Left ventricle myocardium inferior (tissue), 1 donor: ENCODE measurements around the gene MDM1. TPM values are rescaled to one million over a fixed set of nuclear protein-coding genes. Genes with fewer than 3 reads are reported as not detected.

Source experiments
- DNase-seq: peaks from one replicate; pipeline ENCODE4 v3.0.0-alpha.2; 2020
- H3K27ac ChIP-seq: fragments of 200-600 bp; replicated peaks from 2 replicates; pipeline ENCODE4 v1.8.0; 2021
- H3K27me3 ChIP-seq: fragments of 200-600 bp; 2 replicates; pipeline ENCODE4 v1.8.0; 2021; ENCODE audit warnings: low read depth
- H3K36me3 ChIP-seq: fragments of 200-600 bp; 2 replicates; pipeline ENCODE4 v1.8.0; 2021
- H3K4me1 ChIP-seq: fragments of 200-600 bp; 2 replicates; pipeline ENCODE4 v1.8.0; 2021
- H3K4me3 ChIP-seq: fragments of 200-600 bp; 2 replicates; pipeline ENCODE4 v1.8.0; 2021; ENCODE audit warnings: mild to moderate bottlenecking, moderate library complexity
- H3K9me3 ChIP-seq: fragments of 200-600 bp; replicated peaks from 2 replicates; pipeline ENCODE4 v1.8.0; 2021
- CTCF ChIP-seq: fragments of 200-600 bp; IDR thresholded peaks from 2 replicates; pipeline ENCODE4 v1.8.0; 2021; ENCODE audit warnings: antibody characterized with exemption, mild to moderate bottlenecking, borderline replicate concordance
- intact Hi-C: fragments of 100-400 bp; cut with micrococcal nuclease; formaldehyde crosslinking; loops from one replicate; pipeline ENCODE4 v1.11.0; 2022
- total RNA-seq: library from RNA; stranded (reverse); fragmentation: NEBNext Ultra II Directional; extraction: Animal tissue kit (Norgen Biotek cat#: 25700); gene quantifications from one replicate; pipeline ENCODE4 v1.2.1, GENCODE V29; 2021
- donor health status: DM: no; HTN: yes; CAD: no; lungs with severe emphysema.

MDM1 gene
- total RNA-seq, 1 donor from 2014 or later: 7.8 TPM

DNA sequence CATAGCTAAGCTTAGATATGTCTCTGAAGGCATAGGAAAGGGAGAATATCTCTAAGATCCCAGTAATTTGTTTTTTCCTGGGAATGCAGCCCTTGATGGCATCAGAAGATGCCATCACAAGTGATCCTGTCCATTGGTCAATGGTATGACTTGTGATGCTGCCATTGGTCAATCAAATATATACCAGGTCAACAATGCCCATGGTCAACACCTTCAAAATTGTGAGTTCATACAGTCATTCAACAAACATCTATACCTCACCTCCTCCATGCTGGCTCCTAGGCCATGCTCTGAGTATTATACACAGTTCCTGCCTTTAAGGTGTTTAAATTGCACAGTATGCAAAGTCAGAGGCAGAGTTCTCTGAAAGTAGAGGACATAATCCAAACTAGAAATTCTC is 59.4 kb downstream of the MDM1 start:
- no peaks in the 10 kb centered on the region for H3K4me1 ChIP-seq
- TF ChIP-seq CTCF: no peak
- intact Hi-C loops: no loop called here
- H3K9me3 ChIP-seq: no peaks in the 10 kb centered on the region
- H3K36me3 ChIP-seq: no peaks in the 10 kb centered on the region
- H3K27me3 ChIP-seq: no peaks in the 10 kb centered on the region
- no peak overlapping the region for H3K27ac ChIP-seq
- H3K4me3 ChIP-seq: no peak overlapping the region
- DNase-seq: no peak

GRCh38 chr12:68271346-68271745 is 60.8 kb downstream of the MDM1 start:
- TF ChIP-seq CTCF: no peak
- H3K36me3 ChIP-seq: no peaks in the 10 kb centered on the region
- no peak overlapping the region for H3K4me3 ChIP-seq
- H3K4me1 ChIP-seq: no peaks in the 10 kb centered on the region
- intact Hi-C loops: no loop called here
- H3K9me3 ChIP-seq: no peaks in the 10 kb centered on the region
- no peak overlapping the region for H3K27ac ChIP-seq
- no peaks in the 10 kb centered on the region for H3K27me3 ChIP-seq
- DNase-seq: no peak

DNA sequence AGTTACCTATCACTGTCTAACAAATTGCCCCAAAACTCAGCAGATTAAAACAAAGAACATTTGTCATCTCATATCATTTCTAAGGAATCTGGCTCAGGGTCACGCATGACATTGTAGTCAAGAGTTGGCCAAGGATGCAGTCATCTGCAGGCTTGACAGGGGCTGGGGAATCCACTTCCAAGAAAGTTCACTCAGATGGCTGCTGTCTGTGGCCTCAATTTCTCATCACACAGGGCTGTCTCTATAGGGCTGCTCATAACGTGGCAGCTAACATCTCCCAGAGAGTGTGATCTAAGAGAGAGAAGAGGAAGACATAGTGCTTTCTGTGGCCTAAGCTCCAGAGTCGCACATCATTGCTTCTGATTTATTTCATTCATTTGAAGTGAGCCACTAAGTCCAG is 61.8 kb downstream of the MDM1 start:
- no peaks in the 10 kb centered on the region for H3K27me3 ChIP-seq
- H3K36me3 ChIP-seq: no peaks in the 10 kb centered on the region
- H3K4me1 ChIP-seq: no peaks in the 10 kb centered on the region
- no peak for TF ChIP-seq CTCF
- H3K9me3 ChIP-seq: no peaks in the 10 kb centered on the region
- intact Hi-C loops: no loop called here
- H3K4me3 ChIP-seq: no peak overlapping the region
- H3K27ac ChIP-seq: no peak overlapping the region
- DNase-seq: no peak

- intact Hi-C loops: no loop called here
- no peak overlapping the region for H3K4me3 ChIP-seq
- TF ChIP-seq CTCF: no peak
Measured at GRCh38 chr12:68269779-68270178, 62.4 kb downstream of the MDM1 start.

DNA sequence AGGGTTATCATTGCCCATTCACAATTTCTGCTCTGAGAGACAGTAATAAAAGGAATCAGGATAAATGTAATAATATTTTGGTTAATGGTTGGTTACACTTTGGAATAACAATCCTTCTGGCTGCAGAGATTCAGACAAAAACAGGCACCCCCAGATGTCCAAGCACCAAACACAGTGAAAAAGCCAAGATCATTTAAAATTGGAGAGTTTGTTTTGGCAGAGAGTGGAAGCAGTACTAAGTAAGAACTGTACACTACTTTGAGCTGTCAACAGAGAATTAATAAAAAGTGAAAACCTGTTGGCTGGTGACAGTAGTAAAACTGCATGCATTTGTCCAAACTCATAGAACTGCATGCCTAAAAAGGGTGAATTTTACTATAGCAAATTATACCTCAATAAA is 63.2 kb downstream of the MDM1 start:
- no peak overlapping the region for H3K27ac ChIP-seq
- H3K27me3 ChIP-seq: no peaks in the 10 kb centered on the region
- no peak overlapping the region for H3K4me3 ChIP-seq
- intact Hi-C loops: no loop called here
- H3K4me1 ChIP-seq: no peaks in the 10 kb centered on the region
- H3K36me3 ChIP-seq: no peaks in the 10 kb centered on the region
- no peak for DNase-seq
- no peaks in the 10 kb centered on the region for H3K9me3 ChIP-seq
- no peak for TF ChIP-seq CTCF

More at GRCh38 chr12:68269779-68270178, 62.4 kb downstream of the MDM1 start:
- DNase-seq: no peak
- Histone ChIP-seq H3K36me3 (no peaks in the 10 kb centered on the region), H3K9me3 (no peaks in the 10 kb centered on the region), H3K4me1 (no peaks in the 10 kb centered on the region), H3K27me3 (no peaks in the 10 kb centered on the region), H3K27ac (no peak overlapping the region)

- no peaks in the 10 kb centered on the region for H3K4me1 ChIP-seq
- intact Hi-C loops: no loop called here
- H3K36me3 ChIP-seq: no peaks in the 10 kb centered on the region
- TF ChIP-seq CTCF: no peak
- H3K4me3 ChIP-seq: no peak overlapping the region
- no peaks in the 10 kb centered on the region for H3K9me3 ChIP-seq
- no peak overlapping the region for H3K27ac ChIP-seq
- no peak for DNase-seq
- H3K27me3 ChIP-seq: no peaks in the 10 kb centered on the region
Measured at GRCh38 chr12:68267892-68268396, 64.2 kb downstream of the MDM1 start.
